Body of pancreas (tissue), 4 donors: ENCODE results near the gene RNF166.

ENCODE experiments used
- CTCF ChIP-seq, 7 experiments: fragments of 450-650 bp in 4 of 7; fragments of 200-600 bp in 3 of 7; sonication (generic) in 3 of 7; IDR thresholded peaks; one replicate each; pipeline ENCODE4 v1.5.1; 2016 to 2019; ENCODE audit warnings: antibody characterized with exemption in 7 of 7
- POLR2A ChIP-seq, 3 donors: fragments of 450-650 bp; IDR thresholded peaks; one replicate each; pipeline ENCODE4 v1.6.1; 2016; ENCODE audit warnings: antibody characterized with exemption in 3 of 3, mild to moderate bottlenecking in 2 of 3

GRCh38 chr16:88694221-88695087, 11.8 kb downstream of the RNF166 start:
- TF ChIP-seq POLR2A (IDR thresholded peaks at IDR 0.05) (no peak), CTCF (IDR thresholded peaks at IDR 0.05) (no peak)
